H54 (cell line): ENCODE results near the gene SLC1A2.

Source experiments
- DNase-seq: peaks from one replicate; pipeline ENCODE4 v3.0.0; 2011; ENCODE audit warnings: low spot score, mixed read lengths; ENCODE audit not compliant: insufficient read length
- FAIRE-seq: peaks from 3 replicates; lab custom pipeline; 2011; peaks lifted over from hg19 to GRCh38; lab: Jason Lieb, UNC
- POLR2A ChIP-seq: IDR thresholded peaks from 2 replicates; pipeline ENCODE4 v1.6.1; 2011; ENCODE audit warnings: low read depth, mild to moderate bottlenecking, low read length

Gene SLC1A2

DNA sequence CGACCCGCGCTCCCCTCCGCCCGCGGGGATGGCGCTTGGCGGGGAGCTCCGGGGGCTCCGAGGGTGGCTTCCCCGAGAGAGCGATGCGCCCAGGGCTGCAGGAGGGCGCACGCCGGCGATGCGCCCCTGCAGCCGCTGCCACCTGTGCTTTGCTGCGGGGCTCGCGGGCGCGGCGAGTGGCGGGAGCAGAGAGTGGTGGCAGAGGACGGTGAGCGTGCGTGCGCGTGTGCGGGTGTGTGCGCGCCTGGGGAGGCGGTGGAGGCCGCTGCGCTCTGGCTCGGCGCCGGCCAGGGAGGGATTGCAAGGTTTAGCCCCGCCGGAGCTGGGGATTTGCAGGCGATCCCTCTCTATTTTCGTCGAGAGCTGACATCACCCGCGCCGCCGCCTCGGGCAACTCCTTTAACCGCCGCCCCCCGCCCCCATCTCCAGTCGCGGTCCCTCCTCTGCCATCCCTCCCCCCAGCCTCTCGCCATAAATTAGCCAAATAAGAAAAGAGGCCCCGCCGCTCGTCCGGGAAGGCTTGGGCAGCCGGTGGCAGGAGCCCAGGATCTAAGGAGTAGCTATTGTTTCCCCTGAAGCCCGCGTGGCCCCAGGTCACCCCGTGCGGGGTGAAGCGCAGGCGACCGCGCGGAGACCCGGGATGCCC is at the start of gene SLC1A2:
SLC1A2 (minus strand) TSS at position 375 of the 646 bp plus-strand sequence. CDS start 592 bp downstream, outside the sequence.
- FAIRE-seq: no peak
- DNase-seq: no peak
- TF ChIP-seq POLR2A: no peak

DNA sequence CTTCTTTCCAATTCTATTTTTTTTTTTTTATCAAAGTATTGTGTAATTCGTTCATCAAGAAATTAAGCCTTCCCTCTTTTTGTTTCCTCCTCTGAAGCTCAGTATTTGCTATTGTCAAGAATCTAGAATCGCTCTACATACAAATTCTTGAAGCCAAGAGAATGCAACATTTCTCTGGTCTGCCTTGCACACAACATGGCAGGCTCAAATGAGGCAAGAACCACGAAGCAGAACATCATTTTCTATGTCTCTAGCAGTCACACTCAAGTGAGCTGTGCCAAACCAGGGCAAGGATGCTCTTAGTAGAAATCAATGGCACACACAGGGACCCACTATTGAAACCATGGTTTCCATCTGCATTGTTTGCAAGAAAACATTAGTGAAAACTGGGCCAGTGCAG is 46.7 kb upstream of the SLC1A2 start:
- TF ChIP-seq POLR2A: no peak
- FAIRE-seq: no peak
- DNase-seq: no peak

DNA sequence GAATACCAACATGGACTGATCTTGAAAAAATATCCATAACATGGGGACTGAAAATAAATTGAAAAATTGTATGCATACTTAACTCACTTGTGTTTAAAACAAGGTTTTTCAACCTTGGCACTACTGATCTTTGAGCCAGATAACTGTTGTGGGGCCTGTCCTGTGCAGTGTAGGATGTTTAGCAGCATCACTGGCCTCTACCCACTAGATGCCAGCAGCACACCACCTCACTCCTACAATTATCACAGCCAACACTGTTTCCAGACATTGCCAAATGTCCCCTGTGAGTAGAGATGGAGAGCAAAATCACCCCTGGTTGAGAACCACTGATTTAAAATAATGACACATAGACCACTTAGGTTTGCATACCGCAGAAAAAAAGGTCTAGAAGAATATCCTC is 45.0 kb upstream of the SLC1A2 start:
- TF ChIP-seq POLR2A: no peak
- FAIRE-seq (no peak), DNase-seq (no peak)

DNA sequence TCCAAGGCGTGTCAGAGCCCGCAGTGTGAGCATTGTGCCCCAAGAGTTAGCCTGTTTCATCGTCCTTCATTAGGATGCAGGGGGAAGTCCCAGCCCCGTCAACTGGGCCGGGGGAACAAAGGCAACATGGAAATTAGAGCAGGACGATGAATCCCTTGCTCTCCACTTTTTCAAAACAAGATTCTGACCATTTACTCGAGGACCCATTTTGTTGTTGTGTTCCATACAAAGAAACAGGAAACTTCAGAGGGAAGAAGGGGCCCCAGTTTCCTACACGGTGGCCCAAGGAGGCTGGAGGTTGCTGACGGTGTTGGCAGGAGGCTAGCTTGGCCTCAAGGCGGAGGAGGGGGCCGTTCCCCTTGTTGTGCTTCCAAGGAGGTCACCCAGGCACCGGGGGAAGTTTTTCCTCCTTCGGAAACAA is 44.0 kb upstream of the SLC1A2 start:
- no peak for FAIRE-seq
- no peak for DNase-seq
- TF ChIP-seq POLR2A: no peak

DNA sequence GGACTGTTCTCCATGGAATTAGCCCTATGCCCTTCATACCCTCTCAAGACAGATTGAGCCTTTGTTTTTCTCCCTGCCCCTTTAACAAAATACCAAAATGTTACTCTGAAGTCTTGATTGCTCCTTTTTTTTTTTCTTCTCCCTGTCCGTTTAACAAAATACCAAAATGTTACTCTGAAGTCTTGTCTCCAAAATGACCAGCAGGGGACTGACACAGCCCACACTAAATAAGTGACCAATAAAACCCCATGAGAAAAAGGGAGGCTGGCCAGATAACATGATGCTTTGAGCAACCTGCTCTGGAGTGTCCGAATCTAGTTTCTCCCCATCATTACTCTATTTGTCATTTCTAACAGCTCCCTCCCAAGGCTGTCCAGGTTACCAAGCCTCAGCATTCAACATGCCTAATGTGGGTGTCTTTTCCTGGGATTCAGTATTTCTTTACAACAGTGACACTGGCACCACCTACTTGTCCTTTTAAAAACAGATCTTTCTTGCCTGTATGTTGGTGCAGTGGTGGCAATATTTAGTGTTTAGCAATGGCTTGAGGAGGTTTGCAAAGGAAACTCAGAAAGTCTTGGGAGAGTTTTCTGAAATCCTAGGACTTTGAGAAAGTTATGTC is 42.7 kb upstream of the SLC1A2 start:
- no peak for TF ChIP-seq POLR2A
- no peak for FAIRE-seq
- no peak for DNase-seq

DNA sequence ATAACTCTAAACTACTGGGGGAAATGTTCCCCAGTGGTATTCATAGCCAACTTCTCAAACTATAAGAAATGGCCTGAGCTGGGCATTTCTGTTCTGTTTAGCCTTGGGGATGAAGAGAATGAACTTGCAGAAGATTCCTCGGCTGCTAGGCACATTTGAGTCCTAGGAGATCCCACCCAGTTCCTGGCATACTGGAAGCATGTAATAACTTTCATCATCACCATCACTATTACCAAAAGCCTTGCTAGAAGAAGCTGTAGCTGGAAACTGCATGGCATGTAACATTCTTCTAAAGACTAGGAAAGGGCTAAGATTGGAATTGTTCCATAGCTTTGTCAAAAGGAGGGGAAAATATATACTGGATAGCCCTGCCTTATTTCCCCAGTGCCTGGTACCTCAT is 40.1 kb upstream of the SLC1A2 start:
- FAIRE-seq: no peak
- DNase-seq: no peak
- no peak for TF ChIP-seq POLR2A

DNA sequence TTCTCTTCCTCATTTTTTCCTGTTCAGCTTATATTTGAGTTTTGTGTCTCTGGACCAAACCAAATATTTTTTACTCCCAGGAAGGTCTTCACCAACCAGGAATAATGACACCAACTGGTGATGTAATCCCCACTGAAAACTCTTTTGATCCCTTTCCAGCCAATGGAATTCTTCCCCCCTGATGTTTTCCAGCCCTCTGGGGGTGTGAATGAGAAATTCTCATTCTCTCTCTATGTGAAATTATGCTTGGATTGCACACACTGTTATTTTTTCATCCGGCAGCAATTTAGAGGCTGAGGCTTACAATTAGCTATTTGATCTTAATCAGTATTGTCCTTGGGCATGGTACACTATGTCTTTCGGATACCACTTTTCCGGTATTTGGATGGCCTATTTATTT is 39.5 kb upstream of the SLC1A2 start:
- FAIRE-seq: no peak
- no peak for DNase-seq
- no peak for TF ChIP-seq POLR2A

DNA sequence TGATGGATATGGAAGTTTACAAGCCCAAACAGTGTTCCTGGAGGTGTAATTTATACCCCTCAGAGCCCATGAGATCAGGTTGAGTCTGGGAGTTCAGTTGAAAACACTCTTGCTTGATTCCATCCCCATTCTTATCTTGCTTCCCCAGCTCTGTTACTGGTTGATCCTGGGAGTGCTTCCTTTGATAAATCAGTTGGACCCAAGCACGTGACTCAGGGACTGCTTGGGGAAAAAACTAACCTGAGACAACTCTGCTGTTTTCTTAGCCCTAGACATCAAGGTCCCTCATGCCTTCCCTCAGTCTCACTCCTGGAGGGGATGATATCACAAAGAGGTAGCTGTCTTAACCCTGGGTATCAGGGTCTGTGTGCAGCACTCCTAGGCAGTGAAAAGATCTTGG is 35.0 kb upstream of the SLC1A2 start:
- FAIRE-seq (no peak), DNase-seq (no peak)
- TF ChIP-seq POLR2A: no peak

DNA sequence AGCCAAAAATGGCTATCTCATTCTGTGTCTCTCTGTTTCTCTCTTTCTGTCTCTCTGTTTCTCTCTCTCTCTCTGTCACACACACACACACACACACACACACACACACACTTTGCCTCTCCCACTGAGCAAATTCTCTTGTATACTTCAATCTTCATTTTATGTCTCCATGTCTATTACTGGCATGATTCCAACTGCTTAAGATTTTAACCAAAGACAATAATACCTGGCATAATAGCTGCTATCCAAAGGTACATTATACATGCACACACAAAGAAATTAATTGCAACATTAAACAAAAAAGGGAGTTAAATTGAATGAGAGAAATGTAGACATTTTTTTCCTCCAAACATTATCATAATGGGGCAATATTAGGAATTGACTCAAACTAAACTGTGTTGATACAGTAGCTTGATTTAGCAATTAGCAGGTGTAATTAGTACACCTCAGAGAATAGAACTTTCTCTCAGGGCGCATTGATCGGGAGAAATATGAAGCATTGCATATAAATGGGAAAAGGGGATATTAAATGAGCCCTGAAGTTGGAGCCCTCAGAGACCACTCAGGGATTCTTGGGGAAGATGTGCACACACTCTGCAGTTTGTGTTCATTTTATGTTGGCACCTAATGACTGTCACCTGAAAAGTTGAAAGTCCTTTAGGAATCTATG is 17.4 kb upstream of the SLC1A2 start:
- FAIRE-seq (no peak), DNase-seq (no peak)
- no peak for TF ChIP-seq POLR2A

DNA sequence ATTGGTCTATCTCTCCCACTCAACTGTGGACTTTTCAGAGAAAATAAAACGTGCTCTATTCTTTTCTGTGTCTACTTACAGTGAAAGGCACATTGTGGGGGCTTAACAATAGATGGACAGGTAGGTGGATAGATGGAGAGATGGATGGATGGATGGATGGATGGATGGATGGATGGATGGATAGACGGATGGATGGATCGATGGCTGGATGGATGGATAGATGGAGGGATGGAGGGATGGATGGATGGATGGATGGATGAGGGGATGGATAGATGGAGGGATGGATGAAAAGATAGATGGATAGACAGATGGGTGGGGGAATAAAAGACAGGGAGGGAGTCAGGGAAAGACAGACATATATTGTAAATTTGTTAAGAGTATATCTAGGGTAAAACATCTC is 14.2 kb upstream of the SLC1A2 start:
- FAIRE-seq (no peak), DNase-seq (no peak)
- no peak for TF ChIP-seq POLR2A

DNA sequence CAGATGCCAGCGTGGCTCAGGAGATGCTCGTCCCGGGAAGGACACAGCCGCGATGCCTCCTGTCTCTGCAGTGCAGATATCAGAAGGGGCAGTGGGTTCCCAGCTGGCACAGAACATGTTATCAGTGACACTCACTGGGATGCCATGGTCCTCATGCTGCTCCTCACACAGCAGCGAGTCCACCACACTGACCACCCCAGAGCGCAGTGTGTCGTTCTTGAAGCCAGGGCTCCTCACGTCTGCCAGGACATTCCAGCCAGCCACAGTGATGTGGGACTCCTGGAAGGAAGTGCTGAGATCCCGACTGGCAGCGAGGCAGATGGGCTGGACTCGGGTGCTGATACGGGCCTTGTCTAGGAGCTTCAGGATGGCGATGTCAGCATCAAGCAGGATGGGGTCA is 13.1 kb upstream of the SLC1A2 start:
- no peak for FAIRE-seq
- DNase-seq: no peak
- no peak for TF ChIP-seq POLR2A

DNA sequence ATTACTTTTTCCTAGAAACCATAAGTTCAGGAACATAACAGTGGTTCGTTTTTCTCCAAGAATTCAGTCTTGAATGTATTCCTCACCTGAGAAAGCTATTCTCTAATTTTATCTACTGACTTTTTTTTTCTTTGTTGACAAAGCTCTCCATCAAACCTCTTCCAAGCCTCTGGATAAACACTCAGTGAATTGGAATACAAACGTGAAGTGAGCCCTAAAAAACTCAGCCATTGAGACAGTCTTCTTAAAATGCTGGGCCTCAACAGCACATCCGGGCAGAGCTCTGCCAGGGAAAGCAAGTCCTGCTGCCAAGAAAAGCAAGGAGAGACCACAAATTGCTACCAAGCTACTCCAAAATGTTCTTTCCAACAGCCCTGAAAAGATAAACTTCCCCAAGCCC is 7.7 kb upstream of the SLC1A2 start:
- no peak for TF ChIP-seq POLR2A
- DNase-seq: no peak
- no peak for FAIRE-seq

DNA sequence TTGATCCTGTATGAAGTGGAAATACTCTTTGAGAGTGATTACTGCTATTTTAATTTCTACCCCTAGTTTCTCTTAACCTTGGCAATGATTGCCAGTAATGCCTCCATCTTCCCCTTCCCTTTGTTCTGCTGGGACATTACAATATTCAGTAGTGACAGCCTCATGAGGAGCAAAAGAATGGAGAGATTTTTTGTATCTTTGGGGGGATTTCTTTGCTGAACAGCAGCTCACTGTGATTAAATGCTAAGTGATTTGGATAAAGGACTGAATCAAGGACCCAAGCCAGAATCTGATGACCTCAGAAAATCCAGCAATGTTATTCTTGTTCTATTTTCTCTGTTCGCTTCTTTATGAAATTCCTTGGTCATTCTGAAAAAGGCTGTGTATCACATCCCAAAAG is 7.0 kb upstream of the SLC1A2 start:
- no peak for TF ChIP-seq POLR2A
- no peak for DNase-seq
- FAIRE-seq: no peak

DNA sequence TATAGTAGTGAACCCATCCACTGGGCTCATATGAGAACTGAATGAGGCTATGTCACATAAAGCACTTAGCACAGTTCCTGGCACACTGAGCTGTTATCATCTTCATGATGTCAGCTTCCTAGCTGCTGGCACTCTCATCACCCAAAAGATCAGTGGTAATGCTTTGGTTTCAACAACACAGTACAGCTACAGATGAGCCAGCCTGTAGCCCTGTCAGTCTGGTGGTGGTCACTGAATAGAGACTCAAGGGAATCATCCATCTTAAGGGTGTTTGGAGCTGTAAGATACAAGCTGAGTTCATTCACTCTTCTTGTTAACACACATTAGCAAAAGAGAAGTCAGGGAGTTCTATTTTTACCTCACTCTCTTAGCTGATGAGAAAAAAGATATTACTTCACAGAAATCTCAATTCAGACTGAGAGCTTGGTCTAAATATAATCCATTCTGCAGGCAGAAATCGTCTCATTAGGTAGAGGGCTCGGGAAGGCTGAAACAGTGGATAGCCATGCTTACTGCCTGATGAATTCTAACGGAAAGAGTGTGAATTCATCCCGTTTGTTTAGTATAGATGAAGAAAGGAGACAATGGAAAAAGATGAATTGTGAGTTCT is 6.3 kb upstream of the SLC1A2 start:
- no peak for DNase-seq
- TF ChIP-seq POLR2A: no peak

More for the DNA sequence above, 6.3 kb upstream of the SLC1A2 start:
- no peak for FAIRE-seq
